GM19351 (cell line): ENCODE data around the gene CLTCL1.
"Not testable (repeated sequence)": the region's sequence is repeated elsewhere in the genome, so short reads cannot be mapped to it uniquely, and the experiment has no call there.

ENCODE experiments used
- ATAC-seq: cut with Tn5 transposase; IDR thresholded peaks from one replicate; pipeline ENCODE4 v1.9.1; 2021; ENCODE audit warnings: mild to moderate bottlenecking, moderate library complexity; ENCODE audit not compliant: unreplicated experiment

CLTCL1 gene

GRCh38 chr22:19256362-19256761 is 35.2 kb downstream of the CLTCL1 start:
- ATAC-seq, result not testable (repeated sequence)

DNA sequence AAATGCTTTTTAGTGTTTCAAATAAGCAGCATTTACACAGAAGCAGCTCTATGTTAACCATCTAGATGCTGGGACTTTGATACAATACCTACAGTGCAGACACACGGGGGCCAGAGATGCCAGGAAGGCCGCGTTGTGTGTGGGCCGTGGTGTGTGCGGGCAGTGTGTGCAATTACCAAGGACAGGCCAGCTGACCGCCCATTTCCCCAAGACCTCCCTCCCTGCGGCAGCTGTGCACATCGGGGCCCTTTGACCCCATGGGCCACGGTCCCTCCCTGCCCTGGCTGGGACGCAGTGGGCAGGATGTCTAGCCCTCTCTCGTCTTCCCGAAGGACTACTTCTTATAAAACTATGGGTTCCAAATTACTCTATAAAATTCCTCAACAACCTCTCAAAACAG is 38.4 kb downstream of the CLTCL1 start:
- no peak for ATAC-seq

DNA sequence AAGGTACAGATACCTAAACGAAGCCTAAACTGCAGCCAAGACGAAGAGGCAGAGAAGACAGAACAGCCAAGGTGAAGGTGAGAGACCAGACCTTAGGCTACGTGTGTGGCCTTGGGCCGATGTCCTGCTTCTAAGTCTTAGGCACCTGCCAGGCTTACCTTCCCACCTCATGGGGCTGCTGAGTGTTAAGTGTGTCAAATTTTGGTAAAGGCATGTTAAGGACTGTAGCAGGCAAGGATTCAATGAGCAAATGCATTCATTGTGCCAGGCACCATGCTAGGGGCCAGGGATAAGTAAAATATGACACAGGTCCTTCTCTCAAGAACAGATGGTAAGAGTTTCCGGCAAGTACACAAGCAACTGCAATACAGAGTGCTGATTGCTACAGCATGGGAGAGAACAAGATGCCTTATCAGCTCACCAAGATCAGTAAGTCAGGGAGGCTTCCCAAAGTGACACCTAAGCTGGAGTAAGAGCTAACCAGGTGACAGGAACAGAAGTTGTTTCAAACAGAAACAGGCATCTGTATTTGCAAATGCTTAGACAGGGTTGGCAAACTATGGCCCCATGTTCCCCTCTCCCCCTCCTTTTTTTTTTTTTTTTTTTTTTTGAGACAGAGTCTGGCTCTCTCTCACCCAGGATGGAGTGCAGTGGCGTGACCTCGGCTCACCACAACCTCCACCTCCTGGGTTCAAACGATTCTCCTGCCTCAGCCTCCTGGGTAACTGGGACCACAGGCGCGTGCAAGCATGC is 46.7 kb downstream of the CLTCL1 start:
- ATAC-seq, result no peak

DNA sequence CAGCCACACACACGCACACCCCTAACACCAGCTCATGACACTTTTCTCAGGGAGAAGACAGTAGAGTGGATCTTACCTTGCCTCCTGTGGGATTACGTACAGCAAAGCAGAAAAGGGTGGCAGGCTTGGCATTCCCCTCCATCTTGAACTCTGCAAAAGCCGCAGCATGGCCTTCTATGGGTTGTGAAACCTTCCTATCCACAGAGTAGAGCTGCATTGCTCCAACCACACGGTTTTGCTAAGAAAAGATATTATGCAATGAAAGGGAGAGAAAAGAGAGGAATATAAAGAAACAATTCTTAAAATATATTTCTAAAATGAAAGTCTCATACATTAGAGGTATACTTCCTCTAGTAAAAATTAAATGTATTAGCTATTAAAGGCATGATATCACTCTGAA is 48.8 kb downstream of the CLTCL1 start:
- ATAC-seq, result no peak

GRCh38 chr22:19241593-19241906 is 50.0 kb downstream of the CLTCL1 start:
- no peak for ATAC-seq

DNA sequence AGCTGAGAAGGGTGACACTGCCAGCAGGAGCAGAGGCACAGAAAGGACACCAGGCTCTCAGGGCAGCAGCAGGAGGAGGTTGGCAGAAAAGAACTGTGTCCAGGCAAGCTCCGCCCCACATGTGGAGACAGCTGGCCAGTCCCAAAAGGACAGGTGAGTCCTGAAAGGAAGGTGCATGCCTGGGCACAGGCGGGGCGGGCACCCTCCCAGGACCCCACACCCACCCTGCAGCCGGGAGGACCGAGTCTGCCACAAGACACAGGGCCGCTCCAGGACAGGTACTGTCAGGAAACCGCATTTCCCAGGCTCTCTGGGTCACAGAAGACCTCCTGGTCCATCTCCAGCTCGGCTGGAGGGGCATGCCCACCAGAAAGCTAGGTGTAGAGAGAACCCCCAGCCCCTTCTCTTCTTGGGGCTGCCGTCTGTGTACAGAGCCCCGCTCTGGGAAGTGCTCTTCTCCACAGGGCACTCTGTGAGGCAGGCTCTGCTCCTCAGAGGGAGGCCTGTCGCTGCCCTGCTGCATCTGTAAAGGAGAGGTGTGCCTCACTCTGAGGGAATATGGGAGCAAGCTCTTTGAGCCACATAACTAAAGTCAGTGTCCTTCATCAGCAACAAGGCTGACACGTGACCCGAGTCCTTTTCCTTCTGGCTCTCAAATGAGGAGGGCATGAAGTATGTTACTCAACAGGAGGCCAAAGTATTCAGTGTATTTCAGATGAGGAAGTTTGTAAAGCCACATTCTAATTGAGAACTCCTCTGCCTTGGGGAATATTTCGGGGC is 50.5 kb downstream of the CLTCL1 start:
- no peak for ATAC-seq

GRCh38 chr22:19239464-19239863 is 52.1 kb downstream of the CLTCL1 start:
- ATAC-seq, result no peak

DNA sequence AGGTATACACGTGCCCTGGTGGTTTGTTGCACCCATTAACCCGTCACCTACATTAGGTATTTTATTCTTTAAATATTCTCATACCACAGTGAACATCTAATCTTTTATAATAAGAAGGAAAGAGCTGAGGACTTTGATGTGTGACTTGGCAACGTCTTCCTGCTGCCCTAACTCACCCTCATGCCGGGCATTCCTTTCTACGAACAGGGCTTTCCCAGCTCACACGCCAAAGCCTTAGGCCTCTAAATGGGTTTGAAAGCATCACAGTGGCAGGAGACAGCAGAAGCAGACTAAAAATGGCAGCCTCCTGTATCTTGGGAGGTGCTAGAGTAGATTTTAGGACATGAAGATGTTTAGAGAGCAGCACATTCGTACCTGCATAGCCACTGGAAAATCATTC is 52.6 kb downstream of the CLTCL1 start:
- ATAC-seq, result no peak

DNA sequence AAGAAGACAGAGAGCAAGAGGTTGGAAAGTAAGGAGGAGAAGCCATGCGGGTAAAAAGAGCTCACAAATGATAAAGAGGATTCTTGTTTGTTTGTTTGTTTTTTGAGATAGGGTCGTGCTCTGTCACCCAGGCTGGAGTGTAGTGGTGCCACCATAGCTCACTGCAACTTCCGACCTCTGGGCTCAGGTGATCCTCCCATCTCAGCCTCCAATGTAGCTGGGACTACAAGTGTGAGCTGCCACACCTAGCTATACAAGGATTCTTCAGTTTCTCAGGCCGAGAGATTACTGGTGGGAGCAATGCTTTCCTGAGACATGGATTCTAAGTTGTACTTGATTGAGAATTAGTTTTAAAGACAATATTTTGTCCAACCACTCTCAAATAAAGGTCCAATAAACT is 55.6 kb downstream of the CLTCL1 start:
- ATAC-seq, result no peak

GRCh38 chr22:19234126-19234896 is 57.2 kb downstream of the CLTCL1 start:
- no peak for ATAC-seq

DNA sequence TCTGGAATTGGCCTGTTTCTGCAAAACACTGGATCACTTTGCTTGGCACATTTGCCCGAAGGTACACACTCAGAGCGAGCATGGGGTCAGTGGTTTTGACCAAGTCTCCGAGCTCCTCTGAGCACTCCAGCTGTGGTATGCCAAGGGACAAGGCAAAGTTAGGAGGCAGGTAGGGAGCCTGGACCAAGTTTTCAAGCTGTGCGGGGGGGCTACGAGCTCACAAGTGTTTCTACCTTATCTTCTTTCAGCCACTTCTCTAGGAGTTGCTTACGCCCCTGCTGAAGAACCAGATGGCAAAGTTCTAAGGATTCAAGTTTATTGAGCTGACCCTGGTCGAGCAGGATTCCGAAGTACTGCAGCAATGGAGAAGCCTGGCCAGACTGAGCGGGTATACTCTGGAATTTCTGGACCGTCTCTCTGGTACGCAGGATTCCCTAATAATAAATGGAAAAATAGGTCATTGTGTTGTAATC is 58.3 kb downstream of the CLTCL1 start:
- no peak for ATAC-seq

DNA sequence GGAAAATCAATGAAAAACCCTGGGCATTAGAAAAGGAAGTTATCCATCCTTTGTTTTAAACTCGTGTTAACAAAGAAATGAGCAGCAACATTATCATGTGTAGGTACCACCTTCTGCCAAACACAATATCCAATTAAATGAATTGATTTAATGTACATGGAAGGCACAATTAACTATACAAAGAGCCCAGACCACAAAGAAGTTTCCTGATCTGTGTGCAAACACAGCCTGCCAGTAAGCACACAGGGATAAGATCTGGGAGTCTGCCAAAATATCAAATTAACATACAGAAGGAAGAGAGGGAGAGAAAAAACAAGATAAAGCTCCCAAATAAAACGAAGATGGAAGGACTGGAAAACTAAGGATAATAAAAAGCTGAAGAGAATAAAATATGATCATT is 58.9 kb downstream of the CLTCL1 start:
- no peak for ATAC-seq

- no peak for ATAC-seq
Observed at GRCh38 chr22:19231986-19232385, 59.5 kb downstream of the CLTCL1 start.

DNA sequence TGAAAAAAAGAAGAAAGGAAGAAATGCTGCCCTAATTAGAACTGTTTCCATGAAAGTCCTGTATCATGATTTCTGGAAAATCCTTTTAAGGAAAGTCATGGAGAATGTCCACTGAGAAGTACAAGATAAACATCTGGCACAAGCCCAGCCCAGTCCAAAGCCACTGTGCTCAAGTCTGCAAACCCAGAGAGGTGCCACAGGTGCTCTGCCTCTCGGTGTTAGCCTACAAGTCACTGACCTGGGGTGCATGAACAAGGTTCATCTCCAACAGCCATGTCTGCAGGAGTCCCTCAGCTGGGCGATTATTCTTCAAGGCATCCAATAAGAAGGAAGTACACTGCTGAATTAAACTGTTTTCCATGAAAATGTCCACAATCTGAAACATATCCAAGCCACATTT is 61.9 kb downstream of the CLTCL1 start:
- ATAC-seq, result no peak

- ATAC-seq, result no peak
Observed at GRCh38 chr22:19228179-19228578, 63.3 kb downstream of the CLTCL1 start.

- ATAC-seq, result no peak
Observed at GRCh38 chr22:19226428-19226827, 65.1 kb downstream of the CLTCL1 start.

- no peak for ATAC-seq
Observed at GRCh38 chr22:19225560-19225959, 66.0 kb downstream of the CLTCL1 start.

DNA sequence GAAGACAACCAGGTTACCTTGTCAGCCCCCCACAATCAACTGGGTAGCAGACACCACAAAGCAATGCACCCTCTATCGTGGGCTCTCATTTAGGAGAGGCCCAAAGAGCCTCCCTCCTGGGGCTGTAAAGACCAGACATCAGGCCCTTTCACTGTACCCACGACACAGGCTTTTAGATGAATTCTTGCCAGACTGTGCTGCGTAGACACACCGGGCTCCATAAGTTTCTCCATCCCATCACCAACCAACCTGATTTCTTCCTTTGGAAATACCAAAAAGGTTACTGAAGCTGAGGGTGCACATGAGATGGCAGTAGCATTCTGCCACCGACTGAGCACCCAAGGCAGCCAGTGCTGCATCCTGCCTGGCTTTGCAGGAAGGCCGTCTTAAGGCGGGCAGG is 66.5 kb downstream of the CLTCL1 start:
- ATAC-seq, result no peak

GRCh38 chr22:19224557-19224956 is 67.0 kb downstream of the CLTCL1 start:
- ATAC-seq, result no peak

DNA sequence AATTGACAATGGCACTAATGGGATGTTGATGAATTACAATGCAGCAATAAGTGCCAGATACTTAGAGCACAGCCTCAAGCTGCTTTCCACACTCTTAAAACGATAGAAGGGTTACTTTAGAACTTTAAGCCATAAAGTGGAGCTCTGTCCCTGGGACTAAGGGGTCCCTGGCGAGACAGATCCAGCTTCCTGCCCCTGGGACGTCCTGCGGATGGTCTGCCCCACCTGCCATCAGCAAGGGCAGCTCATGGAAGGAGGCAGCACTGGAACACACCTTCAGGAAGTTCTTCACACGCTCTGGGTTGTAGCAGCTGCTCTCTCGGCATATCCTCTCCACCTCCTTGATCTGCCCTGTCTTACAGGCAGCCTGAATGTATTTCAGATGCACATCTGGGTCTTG is 67.9 kb downstream of the CLTCL1 start:
- no peak for ATAC-seq

GRCh38 chr22:19223110-19223509 is 68.4 kb downstream of the CLTCL1 start:
- ATAC-seq, result no peak
